ENCODE measurements around the gene HSPG2.

GRCh38 chr1:21860971-21861370 lies 76.1 kb downstream of the HSPG2 start:
- TF ChIP-seq CTCF (conservative IDR thresholded peaks at IDR 0.05; ENCODE audit: low read length) (no peak), EZH2phosphoT487 (IDR thresholded peaks at IDR 0.05; ENCODE audit: borderline replicate concordance, low read depth, low read length) (no peak)
